ENCODE data around the gene SFXN3.

The SFXN3 gene
- total RNA-seq = 13.2 to 167 reads per million in 2 experiments

- DNase-seq (ENCODE audit: low read depth) = peak; percentile 95
These were observed at the start of gene SFXN3, which contains the start of gene PDZD7 for GRCh38 chr10:101031128-101031795. Gene SFXN3 (plus strand): TSS chr10:101031234. CDS start chr10:101034695, 3,461 bp downstream. Gene PDZD7 (minus strand): TSS chr10:101031129. CDS start chr10:101030219, 910 bp downstream.

DNA sequence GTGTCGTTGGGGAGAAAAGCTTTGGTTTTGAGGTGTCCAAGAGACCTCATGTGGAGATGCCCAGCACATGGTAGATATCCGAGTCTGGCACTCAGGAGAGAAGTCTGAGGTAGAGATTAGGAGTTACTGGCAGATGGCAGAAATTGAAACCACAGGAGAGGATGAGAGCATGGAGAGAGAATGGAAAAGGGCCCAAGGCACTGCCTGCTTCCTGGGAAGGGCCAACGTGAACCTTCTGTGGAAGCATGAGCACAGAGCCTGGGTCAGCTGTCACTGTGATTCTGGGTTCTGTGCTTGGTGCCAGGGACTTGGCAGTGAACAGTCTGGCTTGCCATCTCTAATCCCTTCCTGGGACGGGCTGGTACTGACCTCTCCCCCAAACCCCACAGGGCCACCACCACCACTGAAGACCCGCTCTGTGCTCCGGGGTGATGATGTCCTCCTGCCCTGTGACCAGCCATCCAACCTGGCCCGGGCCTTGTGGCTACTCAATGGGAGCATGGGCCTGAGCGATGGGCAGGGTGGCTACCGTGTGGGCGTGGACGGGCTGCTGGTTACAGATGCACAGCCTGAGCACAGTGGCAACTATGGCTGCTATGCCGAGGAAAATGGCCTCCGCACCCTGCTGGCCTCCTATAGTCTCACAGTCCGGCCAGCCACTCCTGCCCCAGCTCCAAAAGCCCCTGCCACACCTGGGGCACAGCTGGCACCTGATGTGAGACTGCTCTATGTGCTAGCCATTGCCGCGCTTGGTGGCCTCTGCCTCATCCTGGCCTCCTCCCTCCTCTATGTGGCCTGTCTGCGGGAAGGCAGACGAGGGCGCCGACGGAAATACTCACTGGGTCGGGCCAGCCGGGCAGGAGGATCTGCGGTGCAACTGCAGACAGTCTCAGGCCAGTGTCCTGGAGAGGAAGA is 47.9 kb upstream of the SFXN3 start:
- no peak for DNase-seq (ENCODE audit: low read depth)

- no peak for DNase-seq (ENCODE audit: low read depth)
These were observed 47.0 kb upstream of the SFXN3 start for GRCh38 chr10:100983868-100984671.

GRCh38 chr10:100984672-100985177 is 46.3 kb upstream of the SFXN3 start:
- no peak for DNase-seq (ENCODE audit: low read depth)

DNA sequence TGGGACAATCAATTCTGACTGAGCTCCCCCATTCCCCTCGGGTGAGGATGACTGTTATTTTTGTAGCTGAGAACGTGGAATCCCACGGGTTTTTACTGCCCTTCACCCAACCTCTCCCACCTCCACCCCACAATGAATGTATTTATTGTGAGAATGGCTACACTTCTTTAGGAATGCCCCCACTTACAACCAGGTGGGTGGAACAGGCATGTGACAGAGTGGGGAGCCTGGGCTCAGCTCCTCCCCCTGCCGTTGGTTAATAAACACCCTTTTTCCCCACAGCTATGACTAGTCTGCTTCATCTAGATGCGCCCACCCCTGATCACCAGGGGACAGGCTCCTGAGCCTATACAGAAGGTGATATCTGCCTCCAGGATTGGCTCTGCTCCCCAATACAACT is 45.7 kb upstream of the SFXN3 start:
- no peak for DNase-seq (ENCODE audit: low read depth)

- no peak for DNase-seq (ENCODE audit: low read depth)
These were observed 44.4 kb upstream of the SFXN3 start for GRCh38 chr10:100986623-100986951.

DNA sequence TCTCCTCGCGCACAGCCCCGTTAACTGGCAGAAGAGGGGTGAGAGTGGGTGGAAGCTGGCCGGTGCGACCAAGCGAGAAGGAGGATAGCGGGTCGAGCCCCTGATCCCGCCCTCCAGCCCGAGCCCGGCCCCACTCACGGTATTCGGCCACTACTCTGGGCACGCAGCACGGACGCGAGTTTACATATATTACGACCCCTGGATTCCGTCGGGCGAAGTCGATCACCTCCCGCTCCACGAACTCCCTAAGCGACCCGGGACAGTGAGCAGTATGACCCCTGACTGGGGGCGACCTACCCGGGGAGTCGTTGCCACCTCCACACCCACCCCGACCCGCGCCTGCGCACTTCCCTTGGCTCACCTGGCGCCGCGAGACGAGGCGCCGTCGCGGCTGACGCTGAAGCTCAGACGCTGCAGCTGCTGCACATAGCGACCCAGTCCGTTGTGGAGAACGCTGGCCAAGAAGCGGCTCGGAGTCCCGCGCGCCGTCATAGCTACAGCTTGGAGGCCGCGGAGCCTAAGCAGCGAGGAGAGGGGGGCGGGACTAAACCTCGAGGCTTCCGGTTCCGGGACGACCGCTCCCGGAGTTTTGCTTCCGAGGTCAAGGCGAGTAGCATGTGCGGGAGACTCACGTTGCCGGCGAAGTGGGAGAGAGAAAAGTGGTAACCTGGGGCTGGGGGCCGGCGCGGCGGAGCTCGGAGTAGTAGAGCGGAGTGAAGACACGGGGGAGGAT is 43.9 kb upstream of the SFXN3 start, which contains the start of the genes MRPL43 and TWNK:
Gene MRPL43, minus strand, starts transcription at position 546 of the 733 bp plus-strand sequence. Its CDS starts 54 bp downstream, at position 492.
Gene TWNK, plus strand, starts transcription at position 592 of the 733 bp plus-strand sequence. CDS start 668 bp downstream, outside the sequence.
- peak; percentile 78 for DNase-seq (ENCODE audit: low read depth)

DNA sequence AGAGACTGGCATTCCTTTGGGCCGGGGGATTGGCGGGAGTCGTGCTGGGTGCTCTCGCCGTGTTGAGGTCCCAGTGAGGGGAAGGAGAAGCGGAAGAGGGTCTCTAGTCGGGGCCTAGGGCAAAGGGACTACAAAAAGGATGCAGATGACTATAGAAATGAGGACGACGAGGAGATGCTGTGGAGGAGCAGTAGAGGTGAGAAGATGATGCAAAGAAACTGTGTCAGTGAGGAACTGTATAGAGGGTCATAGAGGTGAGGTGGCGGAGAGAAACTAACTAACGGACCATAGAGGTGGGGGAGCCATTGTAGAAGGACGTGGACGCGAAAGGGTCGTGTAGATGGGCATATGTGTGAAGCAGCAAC is 43.4 kb upstream of the SFXN3 start:
- DNase-seq (ENCODE audit: low read depth) = no peak

- DNase-seq (ENCODE audit: low read depth) = no peak
These were observed 42.9 kb upstream of the SFXN3 start for GRCh38 chr10:100988166-100988565.

DNA sequence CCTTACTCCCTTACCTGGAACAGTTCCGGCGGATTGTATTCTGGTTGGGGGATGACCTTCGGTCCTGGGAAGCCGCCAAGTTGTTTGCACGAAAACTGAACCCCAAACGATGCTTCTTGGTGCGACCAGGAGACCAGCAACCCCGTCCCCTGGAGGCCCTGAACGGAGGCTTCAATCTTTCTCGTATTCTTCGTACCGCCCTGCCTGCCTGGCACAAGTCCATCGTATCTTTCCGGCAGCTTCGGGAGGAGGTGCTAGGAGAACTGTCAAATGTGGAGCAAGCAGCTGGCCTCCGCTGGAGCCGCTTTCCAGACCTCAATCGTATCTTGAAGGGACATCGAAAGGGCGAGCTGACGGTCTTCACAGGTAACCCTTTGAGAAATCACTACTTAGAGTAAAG is 41.9 kb upstream of the SFXN3 start:
- DNase-seq (ENCODE audit: low read depth) = no peak

DNA sequence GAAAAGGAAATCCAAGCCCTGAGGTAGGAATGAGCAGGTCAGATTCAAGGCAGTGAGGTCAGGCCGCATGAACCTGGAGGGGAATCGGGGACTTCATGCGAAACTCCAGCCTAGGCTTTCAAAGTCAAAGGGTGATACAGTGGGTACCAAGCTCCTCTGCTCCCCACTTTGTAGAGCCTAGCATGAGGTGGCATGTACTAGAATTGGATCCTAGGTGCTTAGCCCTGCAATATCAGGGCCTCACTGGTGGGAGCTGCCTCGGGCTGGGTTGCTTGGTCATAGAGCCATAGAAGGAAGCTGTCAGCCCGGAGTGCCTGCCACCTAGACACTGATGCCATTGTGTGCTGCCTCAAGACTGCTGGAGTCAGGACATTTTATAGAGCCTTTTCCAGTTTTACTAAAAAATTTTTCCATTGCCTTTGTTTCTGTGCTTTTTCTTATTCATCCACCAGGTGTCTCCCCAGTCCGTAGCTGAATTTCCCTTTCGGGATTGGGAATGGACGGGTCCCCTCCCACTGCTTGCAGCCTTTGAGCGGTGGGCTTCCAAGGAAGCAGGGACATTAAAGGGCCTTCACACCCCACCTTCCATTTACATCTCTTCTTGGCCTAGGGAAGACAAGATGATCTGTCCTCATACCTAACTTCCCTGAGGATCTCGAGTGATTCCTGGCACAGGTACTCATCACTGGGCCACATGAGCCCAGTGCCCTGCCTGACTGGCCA is 36.9 kb upstream of the SFXN3 start:
- DNase-seq (ENCODE audit: low read depth) = no peak

DNA sequence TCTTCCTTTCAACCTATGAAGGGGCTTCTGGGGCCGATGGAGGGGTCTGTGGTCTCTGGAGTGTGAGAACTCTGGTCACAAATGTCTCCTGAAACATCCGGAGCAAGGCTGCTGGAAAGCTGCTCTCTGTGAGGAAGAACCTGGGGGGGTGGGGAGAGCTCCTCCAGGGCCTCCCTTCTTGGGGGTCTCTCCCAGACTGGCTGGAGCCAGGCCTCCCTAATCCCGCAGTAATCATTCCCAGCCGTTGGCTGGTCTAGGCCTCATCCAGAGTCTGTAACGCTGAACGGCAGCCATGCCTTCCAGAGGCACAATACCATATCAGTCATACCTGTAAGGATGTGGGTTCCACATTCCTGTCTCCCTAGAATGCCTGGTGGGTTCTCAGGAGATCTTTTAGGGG is 35.9 kb upstream of the SFXN3 start:
- DNase-seq (ENCODE audit: low read depth) = no peak

DNA sequence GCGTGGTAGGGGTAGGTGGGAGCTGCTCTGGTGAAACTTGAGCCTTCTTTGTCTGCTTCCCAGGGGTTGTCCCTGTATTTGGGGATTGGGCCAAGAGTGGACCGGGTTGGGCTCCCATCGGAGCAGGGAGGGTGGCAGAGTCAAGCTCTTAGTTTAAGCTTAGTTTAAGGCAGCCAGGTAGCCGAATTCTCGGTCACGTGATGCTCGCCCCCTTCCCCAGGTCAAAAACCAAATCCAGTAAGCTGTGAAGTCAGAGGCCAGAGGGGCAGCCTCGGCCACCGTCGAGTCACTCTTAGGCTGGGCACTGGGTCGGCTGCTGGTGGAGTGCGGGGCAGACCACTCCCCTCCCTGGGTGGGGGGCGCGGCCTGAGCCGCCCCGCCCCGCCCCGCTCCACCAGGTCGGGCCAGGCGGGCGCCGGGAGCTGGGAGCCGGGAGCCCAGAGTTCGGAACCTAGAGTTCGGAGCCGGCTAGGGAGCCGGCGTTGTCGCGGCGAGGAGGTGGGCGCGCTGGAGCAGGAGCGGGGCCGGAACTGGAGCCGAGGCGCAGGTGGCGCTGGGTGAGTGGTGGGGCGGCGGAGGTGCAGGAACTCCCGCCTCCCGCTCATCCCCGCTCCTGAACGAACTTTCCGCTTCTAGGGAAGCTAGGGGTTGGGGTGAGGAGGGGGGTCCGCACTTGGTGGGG is 34.2 kb upstream of the SFXN3 start:
- DNase-seq (ENCODE audit: low read depth) = peak; percentile 21

DNA sequence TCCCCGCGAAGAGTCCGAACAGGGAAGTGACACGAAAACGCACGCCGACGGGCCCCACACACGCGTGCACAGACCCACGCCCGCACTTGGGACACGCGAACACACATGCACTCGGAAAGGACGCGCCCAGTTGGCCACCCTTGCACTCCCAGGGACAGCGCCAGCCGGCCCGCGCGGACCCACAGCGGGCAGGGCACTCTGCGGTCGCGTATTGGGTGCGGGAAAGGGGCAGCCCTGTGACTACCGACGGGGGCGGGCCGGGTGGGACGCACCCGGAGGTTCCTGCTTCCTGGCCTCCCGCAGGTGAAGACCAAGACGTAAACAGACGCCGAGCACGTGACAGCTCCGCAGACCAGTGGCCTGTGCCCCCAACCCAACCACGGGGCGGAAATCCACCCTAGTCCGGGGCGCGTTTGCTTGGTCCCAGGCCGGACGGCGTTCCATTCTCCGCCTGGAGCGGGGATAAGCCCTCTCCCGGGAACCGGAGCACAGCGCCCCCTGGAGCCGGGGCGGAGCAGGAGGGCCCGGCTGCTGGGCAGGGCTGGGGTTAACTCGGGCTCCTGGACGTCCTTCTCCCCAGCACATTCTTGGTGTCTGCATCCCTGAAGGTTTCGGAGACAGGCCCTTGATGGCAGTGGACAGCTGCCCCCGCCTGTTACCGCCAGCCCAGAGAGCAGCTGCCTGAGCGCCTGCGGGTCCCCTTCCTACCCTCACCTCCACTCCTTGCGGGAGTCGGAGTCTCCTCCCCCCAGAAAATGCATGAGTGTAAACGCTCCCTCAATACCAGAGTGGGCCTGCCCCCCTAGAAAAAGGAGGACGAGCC is 33.5 kb upstream of the SFXN3 start:
- DNase-seq (ENCODE audit: low read depth) = peak; percentile 53

DNA sequence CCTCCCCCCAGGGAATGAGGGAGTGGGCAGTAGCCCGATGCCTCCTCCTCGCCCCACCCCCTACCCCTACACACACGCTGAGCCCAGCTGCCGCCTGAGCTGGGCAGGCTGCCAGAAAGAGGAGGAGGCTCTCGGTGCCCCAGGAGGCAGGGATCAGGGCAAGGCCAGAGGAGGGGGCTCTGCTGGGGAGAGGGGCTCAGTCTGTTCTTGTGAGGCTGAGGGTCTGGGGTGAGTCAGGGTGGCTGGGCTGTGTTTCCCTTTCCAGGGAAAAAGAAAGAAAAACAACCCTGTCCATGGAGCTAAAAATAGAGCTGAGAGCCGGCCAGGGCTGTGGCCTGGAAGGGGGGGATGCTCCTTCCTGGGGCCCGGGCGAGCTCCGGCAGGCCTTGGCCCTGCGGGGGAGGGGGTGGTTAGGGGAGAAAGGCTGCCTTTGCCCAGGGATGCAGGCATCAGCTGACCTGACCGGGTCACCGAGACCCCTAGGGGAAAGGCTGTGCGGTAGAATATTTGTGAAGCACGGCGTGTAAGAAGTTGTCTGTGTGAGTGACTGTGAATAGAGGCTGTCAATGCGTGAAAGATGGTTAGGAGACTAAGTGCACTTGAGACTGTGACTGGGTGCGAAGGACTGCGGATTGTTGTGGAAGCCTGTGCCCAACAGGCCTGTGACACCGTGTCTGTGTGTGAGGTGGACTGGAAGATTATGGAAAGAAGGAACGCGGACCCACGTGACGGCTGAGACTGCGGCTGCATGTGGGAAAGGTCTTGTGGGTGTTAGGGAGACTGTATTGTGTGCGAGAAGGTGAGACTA is 32.6 kb upstream of the SFXN3 start:
- peak; percentile 58 for DNase-seq (ENCODE audit: low read depth)

- DNase-seq (ENCODE audit: low read depth) = peak; percentile 61
These were observed 31.9 kb upstream of the SFXN3 start for GRCh38 chr10:100998991-100999741.

DNA sequence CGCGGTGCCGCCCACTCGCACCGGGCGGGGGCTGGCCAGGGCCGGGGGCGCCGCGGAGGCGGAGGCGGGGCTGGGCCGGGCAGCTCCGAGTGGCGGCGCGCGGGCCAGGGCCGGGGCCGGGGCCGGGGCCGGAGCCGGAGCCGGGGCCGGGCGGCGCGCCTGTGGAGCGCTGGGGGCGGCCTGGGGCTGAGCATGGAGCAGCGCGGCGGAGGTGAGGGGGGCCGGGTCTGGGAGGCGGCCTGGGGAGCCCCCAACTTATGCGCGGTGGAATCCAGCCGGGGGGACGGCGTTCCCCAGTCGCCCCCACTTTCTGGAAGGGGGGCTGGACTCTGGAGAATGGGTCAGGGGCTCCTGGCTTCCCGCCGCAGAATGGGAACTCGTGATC is 31.3 kb upstream of the SFXN3 start, which contains the start of gene LZTS2:
Gene LZTS2, plus strand, starts transcription at position 67 of the 385 bp plus-strand sequence. CDS start 2,731 bp downstream, outside the sequence.
- DNase-seq (ENCODE audit: low read depth) = no peak

Measured in T follicular helper cell (primary cell).